ENCODE results near the gene CCDC50. TPM values are rescaled to one million over a fixed set of nuclear protein-coding genes. Genes with fewer than 3 reads are reported as not detected.

Gene CCDC50
- total and polyA plus RNA-seq, 2 of the 8 experiments (the other 6 are each of a cell fraction or from before 2014, with no cell fraction given): 7.3 to 19.2 TPM

DNA sequence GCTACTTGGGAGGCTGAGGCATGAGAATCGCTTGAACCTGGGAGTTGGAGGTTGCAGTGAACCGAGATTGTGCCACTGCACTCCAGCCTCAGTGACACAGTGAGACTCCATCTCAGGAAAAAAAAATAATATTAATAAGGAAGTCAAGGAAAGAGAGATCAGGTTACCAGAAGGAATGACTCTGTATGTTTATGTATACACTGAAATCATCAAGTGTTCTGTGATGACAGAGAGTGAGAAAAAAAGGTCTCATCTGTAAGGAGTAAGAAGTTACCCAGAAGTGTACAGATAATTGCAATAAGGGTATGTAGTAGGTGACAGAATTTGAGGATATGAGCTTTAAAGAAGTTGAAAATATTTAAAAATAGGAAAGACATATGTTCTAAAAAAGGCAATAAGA, 4.3 kb upstream of the CCDC50 start:
- Histone ChIP-seq H3K79me1 (ENCODE audit: low read depth, low read length) (no peaks in the 10 kb centered on the region), H4K5ac (ENCODE audit: insufficient read length, low read depth, low read length) (no peak overlapping the region), H2AK5ac (ENCODE audit: low read depth, low read length) (no peak overlapping the region), H3K56ac (replicated peaks; ENCODE audit: insufficient read length, low read depth, low read length) (no peak overlapping the region), H2BK120ac (replicated peaks; ENCODE audit: low read depth, low read length) (no peak overlapping the region), H3K18ac (ENCODE audit: extremely low read depth, low read length) (no peak overlapping the region), H2BK20ac (ENCODE audit: low read length) (no peak overlapping the region), H3K4ac (replicated peaks; ENCODE audit: insufficient read length, low read depth, low read length) (no peak overlapping the region), H3K9ac (replicated peaks in 1 of 4; ENCODE audit: extremely low read depth in 1 of 4, low read depth in 3 of 4, low read length in 3 of 4) (no peak overlapping the region), H3K79me2 (ENCODE audit: control insufficient read depth in 1 of 2, insufficient read depth in 2 of 2, low read length in 2 of 2) (no peaks in the 10 kb centered on the region), H4K91ac (replicated peaks; ENCODE audit: insufficient read length, low read length) (no peak overlapping the region), H2BK12ac (ENCODE audit: low read depth, low read length) (no peak overlapping the region), H3K23ac (ENCODE audit: insufficient read length) (no peak overlapping the region), H2BK5ac (ENCODE audit: low read depth, low read length) (no peak overlapping the region), H3K14ac (ENCODE audit: insufficient read length) (no peak overlapping the region), H3K4me3 (ENCODE audit: extremely low read depth in 1 of 4, insufficient read depth in 2 of 4, low read depth in 3 of 4, low read length in 4 of 4) (no peak overlapping the region), H2AFZ (ENCODE audit: low read length) (no peak overlapping the region), H3K36me3 (ENCODE audit: control insufficient read depth in 2 of 4, insufficient read depth in 4 of 4, low read length in 3 of 4) (no peaks in the 10 kb centered on the region), H3K4me1 (replicated peaks in 1 of 4; ENCODE audit: control insufficient read depth in 3 of 4, insufficient read depth in 4 of 4, low read length in 3 of 4) (peaks cover 0 to 6% (median 4%) of the 10 kb centered on the region in 4 experiments; a peak in 6 of 7 replicates), H4K20me1 (replicated peaks in 1 of 2; ENCODE audit: control insufficient read depth in 1 of 2, insufficient read depth in 2 of 2, low read length in 2 of 2) (no peaks in the 10 kb centered on the region), H4K8ac (ENCODE audit: extremely low read depth, insufficient read depth, low read length) (no peak overlapping the region), H3K27ac (ENCODE audit: low read depth, low read length) (no peak overlapping the region), H3K27me3 (replicated peaks in 1 of 4; ENCODE audit: control insufficient read depth in 3 of 4, extremely low read depth in 1 of 4, insufficient read depth in 3 of 4, low read length in 3 of 4) (peaks cover 2 to 14% (median 11%) of the 10 kb centered on the region in 4 experiments), H3K23me2 (ENCODE audit: low read depth, low read length) (no peaks in the 10 kb centered on the region), H2BK15ac (ENCODE audit: low read length) (no peak overlapping the region), H3K4me2 (ENCODE audit: insufficient read depth in 1 of 2, low read depth in 2 of 2, low read length in 2 of 2) (no peak overlapping the region), H3K9me3 (ENCODE audit: insufficient read depth in 2 of 2, low read depth in 1 of 2, low read length in 1 of 2) (no peaks in the 10 kb centered on the region)
- ChIA-PET POLR2A (ENCODE audit: partially characterized antibody) (interaction anchor here (1.1 kb wide), 1 partner anchor 20 kb away, joined by 3 read pairs; no protein-coding TSS in a partner anchor), CTCF (ENCODE audit: partially characterized antibody) (interaction anchor here (0.9 to 1.1 kb wide), 2 partner anchors 81 to 1143 kb away, joined by 4 read pairs; no protein-coding TSS in a partner anchor)
- TF ChIP-seq JUND (IDR thresholded peaks at IDR 0.05; ENCODE audit: low read length) (no peak), YY1 (IDR thresholded peaks at IDR 0.05; ENCODE audit: low read depth, low read length) (no peak), TEAD4 (IDR thresholded peaks at IDR 0.05; ENCODE audit: low read depth, low read length) (no peak)
- no peak for FAIRE-seq
- no peak for DNase-seq (ENCODE audit: low read depth in 1 of 2, low spot score in 2 of 2)
- 94% methylated on average over 2 of the region's 2 CpGs; no CpG with 5 or more reads in 1 of the 2 experiments for WGBS, 2 experiments (ENCODE audit: extremely low coverage in 1 of 2, insufficient coverage in 1 of 2, insufficient read length in 1 of 2, insufficient replicate concordance in 2 of 2, low coverage in 1 of 2, low lambda C conversion rate in 2 of 2, missing lambda C conversion rate in 1 of 2)

Measured in H1 (cell line).